ENCODE results near the gene KRT7. TPM values are rescaled to one million over a fixed set of nuclear protein-coding genes. Genes with fewer than 3 reads are reported as not detected.

KRT7 gene
- total RNA-seq, 1 donor from 2014 or later = 11.6 TPM

GRCh38 chr12:52203079-52203921, 29.7 kb upstream of the KRT7 start:
- Mint-ChIP-seq H3K4me1 (ENCODE audit: low read depth) (no peaks in the 10 kb centered on the region), H3K4me3 (ENCODE audit: low read depth) (no peak overlapping the region), H3K27me3 (peaks cover 26% of the 10 kb centered on the region), H3K36me3 (ENCODE audit: insufficient read depth) (no peaks in the 10 kb centered on the region), H3K27ac (no peak overlapping the region), H3K9me3 (ENCODE audit: low read depth) (no peaks in the 10 kb centered on the region)
- DNase-seq (ENCODE audit: low spot score, unreplicated experiment) = no peak
- no peak for TF ChIP-seq CTCF (IDR thresholded peaks at IDR 0.05; ENCODE audit: unreplicated experiment)

- Mint-ChIP-seq H3K36me3 (ENCODE audit: insufficient read depth) (no peaks in the 10 kb centered on the region), H3K27me3 (peaks cover 30% of the 10 kb centered on the region), H3K4me3 (ENCODE audit: low read depth) (no peak overlapping the region), H3K9me3 (ENCODE audit: low read depth) (no peaks in the 10 kb centered on the region), H3K27ac (no peak overlapping the region), H3K4me1 (ENCODE audit: low read depth) (no peaks in the 10 kb centered on the region)
- TF ChIP-seq CTCF (IDR thresholded peaks at IDR 0.05; ENCODE audit: unreplicated experiment) = no peak
- no peak for DNase-seq (ENCODE audit: low spot score, unreplicated experiment)
Observed at GRCh38 chr12:52204095-52204930, 28.7 kb upstream of the KRT7 start.

GRCh38 chr12:52204931-52205505, 28.0 kb upstream of the KRT7 start:
- no peak overlapping the region for H3K4me3 Mint-ChIP-seq (ENCODE audit: low read depth)

GRCh38 chr12:52205612-52206303, 27.3 kb upstream of the KRT7 start:
- Mint-ChIP-seq H3K4me1 (ENCODE audit: low read depth) (no peaks in the 10 kb centered on the region), H3K27me3 (peaks cover 37% of the 10 kb centered on the region), H3K36me3 (ENCODE audit: insufficient read depth) (no peaks in the 10 kb centered on the region), H3K27ac (no peak overlapping the region), H3K4me3 (ENCODE audit: low read depth) (no peak overlapping the region), H3K9me3 (ENCODE audit: low read depth) (no peaks in the 10 kb centered on the region)
- no peak for TF ChIP-seq CTCF (IDR thresholded peaks at IDR 0.05; ENCODE audit: unreplicated experiment)
- no peak for DNase-seq (ENCODE audit: low spot score, unreplicated experiment)

More at GRCh38 chr12:52204931-52205505, 28.0 kb upstream of the KRT7 start:
- Mint-ChIP-seq H3K27ac (no peak overlapping the region), H3K27me3 (peaks cover 36% of the 10 kb centered on the region), H3K4me1 (ENCODE audit: low read depth) (no peaks in the 10 kb centered on the region), H3K9me3 (ENCODE audit: low read depth) (no peaks in the 10 kb centered on the region), H3K36me3 (ENCODE audit: insufficient read depth) (no peaks in the 10 kb centered on the region)
- no peak for TF ChIP-seq CTCF (IDR thresholded peaks at IDR 0.05; ENCODE audit: unreplicated experiment)
- DNase-seq (ENCODE audit: low spot score, unreplicated experiment) = no peak

Measured in progenitor cell of endocrine pancreas (in vitro differentiated cells).